Mesendoderm (in vitro differentiated cells): Measurements from ENCODE around the gene DYNLT4.

Experiments
- DNase-seq: peaks from one replicate; pipeline ENCODE4 v3.0.0; 2013
- H2AK5ac ChIP-seq: 2 replicates; pipeline ENCODE4 v1.6.1; 2013; ENCODE audit warnings: low read length, inconsistent platforms
- H2BK120ac ChIP-seq: 2 replicates; pipeline ENCODE4 v1.6.1; 2013; ENCODE audit warnings: low read depth, mild to moderate bottlenecking, low read length, moderate library complexity, mixed read lengths
- H2BK15ac ChIP-seq: replicated peaks from 2 replicates; pipeline ENCODE4 v1.6.1; 2013; ENCODE audit warnings: low read depth, mild to moderate bottlenecking, moderate library complexity
- H2BK5ac ChIP-seq: 2 replicates; pipeline ENCODE4 v1.6.1; 2013; ENCODE audit warnings: low read length, inconsistent platforms
- H3K18ac ChIP-seq: 2 replicates; pipeline ENCODE4 v1.6.1; 2013; ENCODE audit warnings: mild to moderate bottlenecking, low read length, mixed read lengths
- H3K23ac ChIP-seq: one replicate; pipeline ENCODE4 v1.6.1; 2013; ENCODE audit warnings: low read length
- H3K27ac ChIP-seq: 2 replicates; pipeline ENCODE4 v1.5.1; 2013; ENCODE audit warnings: low read depth, mild to moderate bottlenecking, inconsistent platforms, low read length, moderate library complexity
- H3K27me3 ChIP-seq: 2 replicates; pipeline ENCODE4 v1.6.1; 2013; ENCODE audit warnings: low read length, control low read depth, mild to moderate bottlenecking, inconsistent platforms; ENCODE audit not compliant: insufficient read depth, poor library complexity
- H3K36me3 ChIP-seq: 2 replicates; pipeline ENCODE4 v1.6.1; 2013; ENCODE audit warnings: low read length, inconsistent platforms; ENCODE audit not compliant: control insufficient read depth, insufficient read depth
- H3K4ac ChIP-seq: one replicate; pipeline ENCODE4 v1.6.1; 2013; ENCODE audit warnings: low read depth, mild to moderate bottlenecking, low read length, moderate library complexity
- H3K4me1 ChIP-seq: 2 replicates; pipeline ENCODE4 v1.6.1; 2013; ENCODE audit warnings: low read depth, low read length, inconsistent platforms; ENCODE audit not compliant: control insufficient read depth
- H3K4me2 ChIP-seq: 2 replicates; pipeline ENCODE4 v1.6.1; 2013; ENCODE audit warnings: low read length
- H3K4me3 ChIP-seq: 2 replicates; pipeline ENCODE4 v1.5.1; 2013; ENCODE audit warnings: mild to moderate bottlenecking, low read length
- H3K56ac ChIP-seq: one replicate; pipeline ENCODE4 v1.6.1; 2013; ENCODE audit warnings: low read length
- H3K79me1 ChIP-seq: 2 replicates; pipeline ENCODE4 v1.6.1; 2013; ENCODE audit warnings: low read length, inconsistent platforms
- H3K79me2 ChIP-seq: 2 replicates; pipeline ENCODE4 v1.6.1; 2013; ENCODE audit warnings: mild to moderate bottlenecking, low read length; ENCODE audit not compliant: control insufficient read depth, insufficient read depth
- H3K9ac ChIP-seq: 2 replicates; pipeline ENCODE4 v1.6.1; 2013; ENCODE audit warnings: low read length, inconsistent platforms
- H4K5ac ChIP-seq: one replicate; pipeline ENCODE4 v1.6.1; 2013; ENCODE audit warnings: low read length
- H4K8ac ChIP-seq: one replicate; pipeline ENCODE4 v1.6.1; 2013; ENCODE audit warnings: low read depth, mild to moderate bottlenecking, control low read depth, low read length, moderate library complexity
- WGBS: extraction: QIAGEN DNeasy Blood & Tissue Kit; methylation state at CpG from one replicate; pipeline ENCODE4 v1.1.7; 2013; ENCODE audit warnings: low lambda C conversion rate, missing lambda C conversion rate; ENCODE audit not compliant: insufficient coverage; ENCODE audit errors: extremely low coverage; 5-methylcytosine and 5-hydroxymethylcytosine counted together

Gene DYNLT4

DNA sequence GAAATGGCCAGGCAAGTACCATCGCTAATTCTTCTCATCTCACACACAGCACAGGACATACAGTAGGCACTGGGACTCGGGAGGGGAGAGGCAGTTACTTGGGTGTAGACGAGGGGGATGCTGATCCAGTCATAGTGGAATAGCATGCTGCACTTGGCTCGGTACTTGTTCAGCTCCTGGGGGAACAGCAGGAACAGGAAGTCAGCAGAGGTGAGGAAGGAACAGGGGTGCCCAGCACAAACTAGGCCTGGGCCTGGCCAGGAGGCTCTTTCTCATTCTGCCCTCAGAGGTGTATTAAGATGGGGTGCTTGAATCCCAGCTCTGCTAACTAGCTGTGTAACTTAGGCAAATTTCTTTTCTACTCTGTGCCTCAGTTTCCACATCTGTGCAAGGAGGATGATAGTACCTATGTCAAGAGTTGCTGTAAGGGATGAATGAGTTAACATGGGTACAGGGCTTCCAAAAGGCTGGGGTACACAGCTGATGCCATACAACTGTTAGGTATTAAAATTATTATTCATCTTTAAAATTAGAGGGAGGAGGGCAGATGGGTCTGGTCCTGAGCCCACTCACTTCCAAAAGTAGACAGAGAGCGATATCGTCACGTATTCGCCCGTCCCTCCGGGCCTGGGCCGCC lies 21.5 kb downstream of the DYNLT4 start:
- WGBS: no CpG with 5 or more reads among the region's 11 CpGs
- Histone ChIP-seq H3K36me3 (no peaks in the 10 kb centered on the region), H3K4me3 (no peak overlapping the region), H3K79me2 (no peaks in the 10 kb centered on the region), H3K27ac (no peak overlapping the region), H3K56ac (peak overlapping the region; percentile 68), H3K23ac (no peak overlapping the region), H4K8ac (no peak overlapping the region), H3K4me1 (peaks cover 5% of the 10 kb centered on the region), H2BK120ac (no peak overlapping the region), H3K4me2 (no peak overlapping the region), H2BK15ac (no peak overlapping the region), H3K18ac (no peak overlapping the region), H4K5ac (no peak overlapping the region), H2AK5ac (no peak overlapping the region), H2BK5ac (no peak overlapping the region), H3K9ac (peak overlapping the region; percentile 48), H3K27me3 (no peaks in the 10 kb centered on the region), H3K79me1 (no peaks in the 10 kb centered on the region), H3K4ac (no peak overlapping the region)
- no peak for DNase-seq

DNA sequence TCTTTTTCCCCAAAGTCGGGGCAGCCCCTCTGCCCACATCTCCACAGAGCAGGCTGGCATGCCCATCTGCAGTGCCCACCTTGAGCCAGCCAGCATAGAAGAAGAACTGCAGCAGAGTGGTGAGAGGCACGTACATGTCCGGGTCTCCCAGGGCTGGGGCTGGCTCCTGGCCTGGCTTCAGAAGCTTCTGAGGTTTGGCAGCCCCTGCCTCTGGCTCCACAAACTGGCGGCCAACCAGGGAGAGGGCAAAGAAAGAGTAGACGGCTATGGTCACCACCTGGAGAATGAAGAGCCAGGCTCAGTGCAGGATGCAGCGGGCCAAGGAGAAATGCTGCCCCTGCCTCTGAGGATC lies 22.1 kb downstream of the DYNLT4 start:
- Histone ChIP-seq H3K27ac (no peak overlapping the region), H3K9ac (no peak overlapping the region), H3K79me2 (no peaks in the 10 kb centered on the region), H3K27me3 (no peaks in the 10 kb centered on the region), H4K5ac (no peak overlapping the region), H3K56ac (no peak overlapping the region), H3K4me1 (peaks cover 5% of the 10 kb centered on the region), H4K8ac (no peak overlapping the region), H2BK15ac (no peak overlapping the region), H2BK120ac (no peak overlapping the region), H3K4ac (no peak overlapping the region), H3K18ac (no peak overlapping the region), H3K4me2 (no peak overlapping the region), H2BK5ac (no peak overlapping the region), H3K4me3 (no peak overlapping the region), H2AK5ac (no peak overlapping the region), H3K79me1 (no peaks in the 10 kb centered on the region), H3K36me3 (no peaks in the 10 kb centered on the region), H3K23ac (no peak overlapping the region)
- no CpG with 5 or more reads among the region's 6 CpGs for WGBS
- no peak for DNase-seq

DNA sequence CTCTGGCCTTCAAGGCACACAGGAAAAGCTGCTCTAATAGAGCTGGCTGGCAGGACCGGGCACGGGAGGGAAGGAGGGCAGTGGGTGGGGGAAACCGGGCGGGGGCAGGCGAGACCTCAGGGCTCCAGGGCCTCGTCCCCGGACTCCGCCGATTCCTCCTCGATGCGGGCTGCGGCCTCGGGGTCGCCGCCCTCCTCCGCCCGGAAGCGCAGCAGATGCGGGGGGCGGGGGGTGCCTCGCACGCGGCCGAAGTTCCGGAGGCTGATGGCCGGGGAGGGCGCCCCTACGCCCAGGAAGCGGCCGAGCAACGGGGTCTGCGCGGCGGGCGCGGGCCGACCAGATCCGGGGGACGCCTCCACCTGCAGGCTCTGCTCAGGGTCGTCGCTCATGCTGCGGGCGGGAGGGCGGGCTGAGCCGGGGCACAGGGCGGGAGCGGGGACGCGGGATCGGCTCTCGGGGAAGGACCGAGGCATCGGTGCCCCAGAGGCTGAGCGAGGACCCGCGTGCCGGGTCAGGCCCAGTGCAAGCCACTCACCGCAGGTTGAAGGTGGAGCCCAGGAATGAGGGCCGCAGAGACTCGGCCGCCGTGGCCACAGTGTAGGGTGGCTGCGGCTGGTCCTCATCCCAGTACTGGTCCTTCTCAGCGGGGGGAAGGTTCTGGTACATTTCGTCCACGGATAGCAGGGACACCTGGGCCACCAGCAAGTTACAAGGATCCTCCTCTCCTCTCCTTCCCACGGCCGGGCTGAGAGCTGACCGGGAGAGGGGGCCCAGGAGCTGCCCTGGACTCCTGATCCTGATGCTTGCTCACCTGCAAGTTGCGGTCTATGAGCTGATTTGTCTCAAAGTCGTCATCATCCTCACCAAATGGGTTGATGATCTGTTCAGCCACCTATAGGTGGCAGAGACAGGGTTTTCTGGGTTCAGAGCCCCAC lies 22.8 kb downstream of the DYNLT4 start:
- H3K9ac ChIP-seq: peak overlapping the region; percentile 74
- WGBS: no CpG with 5 or more reads among the region's 71 CpGs
- H4K8ac ChIP-seq: no peak overlapping the region
- peaks cover 5% of the 10 kb centered on the region for H3K4me1 ChIP-seq
- no peak overlapping the region for H2AK5ac ChIP-seq
- peak overlapping the region; percentile 91 for H3K56ac ChIP-seq
- peak overlapping the region; percentile 93 for H4K5ac ChIP-seq
- no peak overlapping the region for H2BK120ac ChIP-seq
- DNase-seq: peak; percentile 63
- H2BK15ac ChIP-seq: no peak overlapping the region
- H3K79me1 ChIP-seq: no peaks in the 10 kb centered on the region
- H3K79me2 ChIP-seq: no peaks in the 10 kb centered on the region
- H3K27ac ChIP-seq: no peak overlapping the region
- peak overlapping the region; percentile 50 for H3K4me2 ChIP-seq
- H3K18ac ChIP-seq: peak overlapping the region; percentile 25
- H2BK5ac ChIP-seq: peak overlapping the region; percentile 26
- H3K4me3 ChIP-seq: peak overlapping the region; percentile 7
- H3K23ac ChIP-seq: peak overlapping the region; percentile 90
- H3K4ac ChIP-seq: peak overlapping the region; percentile 46
- H3K36me3 ChIP-seq: no peaks in the 10 kb centered on the region
- no peaks in the 10 kb centered on the region for H3K27me3 ChIP-seq

DNA sequence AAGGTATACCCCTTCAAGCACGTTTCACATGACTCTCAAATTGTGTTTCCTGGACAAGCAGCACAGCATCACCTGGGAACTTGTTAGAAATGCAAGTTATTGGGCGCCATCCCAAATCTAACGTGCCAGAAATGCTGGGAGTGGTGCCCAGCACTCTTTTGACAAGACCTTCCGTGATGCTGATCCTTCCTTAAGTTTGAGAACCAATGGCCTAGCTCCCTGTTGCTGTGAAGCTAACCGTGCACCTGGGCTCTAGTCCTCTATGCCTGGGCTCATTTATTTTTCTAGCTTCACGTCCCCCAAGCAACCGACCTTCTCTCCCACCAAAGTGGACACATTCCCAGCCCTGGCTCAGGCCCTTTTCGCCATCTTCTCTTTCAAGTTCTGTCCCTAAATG lies 23.5 kb downstream of the DYNLT4 start:
- Histone ChIP-seq H3K23ac (no peak overlapping the region), H3K18ac (peak overlapping the region; percentile 25), H3K79me1 (no peaks in the 10 kb centered on the region), H3K27ac (no peak overlapping the region), H3K79me2 (no peaks in the 10 kb centered on the region), H3K56ac (peak overlapping the region; percentile 91), H3K4ac (no peak overlapping the region), H2BK120ac (no peak overlapping the region), H3K36me3 (no peaks in the 10 kb centered on the region), H3K4me2 (peak overlapping the region; percentile 50), H3K4me1 (peaks cover 5% of the 10 kb centered on the region), H4K8ac (no peak overlapping the region), H3K4me3 (peak overlapping the region; percentile 7), H4K5ac (peak overlapping the region; percentile 93), H2BK5ac (peak overlapping the region; percentile 26), H2BK15ac (no peak overlapping the region), H2AK5ac (no peak overlapping the region), H3K27me3 (no peaks in the 10 kb centered on the region), H3K9ac (peak overlapping the region; percentile 74)
- WGBS: no CpG with 5 or more reads among the region's 8 CpGs
- DNase-seq: no peak

DNA sequence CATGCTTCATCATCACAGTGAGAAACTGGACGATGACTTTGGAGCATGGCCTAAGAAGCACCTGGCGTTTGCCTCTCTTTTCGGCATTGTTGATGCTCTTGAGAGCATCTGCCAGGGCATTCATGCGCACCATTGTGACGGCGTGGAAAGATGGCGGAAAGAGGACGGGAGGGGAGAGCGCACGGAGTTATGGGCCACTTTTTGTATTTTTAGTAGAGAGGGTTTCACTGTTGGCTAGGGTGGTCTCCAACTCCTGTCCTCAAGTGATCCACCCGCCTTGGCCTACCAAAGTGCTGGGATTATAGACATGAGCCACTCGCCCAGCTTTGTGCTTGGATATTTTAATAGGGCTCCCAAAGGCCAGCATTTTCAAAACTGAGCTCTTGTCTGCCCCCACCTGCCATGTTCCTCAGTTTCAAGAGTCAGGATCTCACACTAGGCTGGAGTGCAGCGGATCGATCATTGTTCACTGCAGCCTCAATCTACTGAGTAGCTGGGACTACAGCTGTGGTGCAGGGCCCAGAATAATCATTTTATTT lies 26.5 kb downstream of the DYNLT4 start:
- H2BK5ac ChIP-seq: no peak overlapping the region
- no peak for DNase-seq
- H3K36me3 ChIP-seq: peaks cover 14% of the 10 kb centered on the region
- peaks cover 26% of the 10 kb centered on the region for H3K79me2 ChIP-seq
- no peak overlapping the region for H3K56ac ChIP-seq
- WGBS: no CpG with 5 or more reads among the region's 14 CpGs
- H3K4ac ChIP-seq: no peak overlapping the region
- H3K9ac ChIP-seq: no peak overlapping the region
- no peak overlapping the region for H3K27ac ChIP-seq
- no peak overlapping the region for H3K4me2 ChIP-seq
- H4K8ac ChIP-seq: no peak overlapping the region
- H2BK15ac ChIP-seq: no peak overlapping the region
- no peak overlapping the region for H2BK120ac ChIP-seq
- peaks cover 6% of the 10 kb centered on the region for H3K4me1 ChIP-seq
- H2AK5ac ChIP-seq: no peak overlapping the region
- H3K4me3 ChIP-seq: no peak overlapping the region
- no peak overlapping the region for H4K5ac ChIP-seq
- peaks cover 9% of the 10 kb centered on the region for H3K79me1 ChIP-seq
- H3K27me3 ChIP-seq: no peaks in the 10 kb centered on the region
- no peak overlapping the region for H3K18ac ChIP-seq
- H3K23ac ChIP-seq: no peak overlapping the region
